ENCODE data around the gene UNC5A. TPM values are rescaled to one million over a fixed set of nuclear protein-coding genes. Genes with fewer than 3 reads are reported as not detected.

The UNC5A gene
- total and polyA plus RNA-seq, 7 donors = 0.03 to 0.25 (median 0.10) TPM; not detected in 4

- TF ChIP-seq CTCF (IDR thresholded peaks at IDR 0.05) = no peak
- Histone ChIP-seq H3K4me1 (peaks cover 11% of the 10 kb centered on the region), H3K27ac (no peak overlapping the region), H3K9me3 (no peaks in the 10 kb centered on the region), H3K4me3 (peak overlapping the region; percentile 53), H3K36me3 (ENCODE audit: insufficient read depth in 1 of 2, low read depth in 1 of 2) (no peaks in the 10 kb centered on the region), H3K27me3 (ENCODE audit: insufficient read depth in 3 of 3, low read length in 2 of 3) (peaks cover 0 to 71% (median 33%) of the 10 kb centered on the region in 3 donors)
- DNase-seq = no peak
- WGBS, 3 donors = 0 to 1% (median 1%) methylated on average over 43 to 47 of the region's 48 CpGs
- no peak for ATAC-seq
- intact Hi-C loops (cut with DNase I) = loop anchor here in 1 of 2 donors (5.0 kb wide), 1 partner anchor 147 kb away; no protein-coding TSS in a partner anchor
Measured at GRCh38 chr5:176809544-176810080, 747 bp upstream of the UNC5A start.

- H3K27me3 ChIP-seq (ENCODE audit: insufficient read depth in 3 of 3, low read length in 2 of 3) = peaks cover 0 to 71% (median 32%) of the 10 kb centered on the region in 3 donors
- ATAC-seq (peak in 3 of 4 donors; percentile 37 to 74 (median 67)), DNase-seq (no peak)
- H3K4me1 ChIP-seq = peaks cover 11% of the 10 kb centered on the region
- H3K4me3 ChIP-seq = peak overlapping the region; percentile 60
- intact Hi-C loops (cut with DNase I) = no loop called here
- H3K36me3 ChIP-seq (ENCODE audit: insufficient read depth in 1 of 2, low read depth in 1 of 2) = no peaks in the 10 kb centered on the region
- H3K9me3 ChIP-seq = no peaks in the 10 kb centered on the region
- H3K27ac ChIP-seq = no peak overlapping the region
- no peak for TF ChIP-seq CTCF (IDR thresholded peaks at IDR 0.05)
- 1 to 2% (median 2%) methylated on average over 54 to 67 of the region's 68 CpGs for WGBS, 3 donors
Measured at GRCh38 chr5:176810687-176811501, 535 bp downstream of the UNC5A start.

GRCh38 chr5:176812269-176813259, 2.2 kb downstream of the UNC5A start:
- peak; percentile 13 for TF ChIP-seq CTCF (IDR thresholded peaks at IDR 0.05)
- Histone ChIP-seq H3K4me3 (no peak overlapping the region), H3K27me3 (ENCODE audit: insufficient read depth in 3 of 3, low read length in 2 of 3) (peaks cover 0 to 73% (median 38%) of the 10 kb centered on the region in 3 donors), H3K27ac (no peak overlapping the region), H3K4me1 (peaks cover 11% of the 10 kb centered on the region), H3K9me3 (no peaks in the 10 kb centered on the region), H3K36me3 (ENCODE audit: insufficient read depth in 1 of 2, low read depth in 1 of 2) (no peaks in the 10 kb centered on the region)
- intact Hi-C loops (cut with DNase I) = no loop called here
- WGBS, 3 donors = 35 to 41% (median 35%) methylated on average over 35 to 37 of the region's 37 CpGs
- DNase-seq (no peak), ATAC-seq (no peak)

GRCh38 chr5:176813587-176814312, 3.4 kb downstream of the UNC5A start:
- intact Hi-C loops (cut with DNase I) = no loop called here
- no peak for DNase-seq
- no peak for ATAC-seq
- Histone ChIP-seq H3K4me3 (no peak overlapping the region), H3K9me3 (no peaks in the 10 kb centered on the region), H3K27ac (no peak overlapping the region), H3K36me3 (ENCODE audit: insufficient read depth in 1 of 2, low read depth in 1 of 2) (no peaks in the 10 kb centered on the region), H3K27me3 (ENCODE audit: insufficient read depth in 3 of 3, low read length in 2 of 3) (peaks cover 0 to 81% (median 40%) of the 10 kb centered on the region in 3 donors), H3K4me1 (peaks cover 11% of the 10 kb centered on the region)
- TF ChIP-seq CTCF (IDR thresholded peaks at IDR 0.05) = no peak
- 77 to 82% (median 80%) methylated on average over 16 of the region's 16 CpGs for WGBS, 3 donors
